DND-41 (cell line): Measurements from ENCODE around the gene LAMP1.

ENCODE experiments used
- ATAC-seq: fragments of 200-7000 bp; cut with Tn5 transposase; 3 replicates; pipeline ENCODE4 v1.9.1; 2021; ENCODE audit warnings: low read depth; ENCODE audit not compliant: insufficient read depth
- DNase-seq: peaks from one replicate; pipeline ENCODE4 v3.0.0-alpha.2; 2020
- H2AFZ ChIP-seq: 2 replicates; pipeline ENCODE4 v1.6.0; 2012; ENCODE audit warnings: low read depth, low read length
- H3K27ac ChIP-seq: 2 replicates; pipeline ENCODE4 v1.5.1; 2012; ENCODE audit warnings: low read length, inconsistent platforms
- H3K27me3 ChIP-seq: fragments of 200-600 bp; sonication (generic); 2 replicates; pipeline ENCODE4 v1.6.0; 2012; ENCODE audit warnings: low read length, mild to moderate bottlenecking, inconsistent platforms; ENCODE audit not compliant: insufficient read depth, poor library complexity
- H3K36me3 ChIP-seq: 2 replicates; pipeline ENCODE4 v1.5.1; 2012; ENCODE audit warnings: low read length, inconsistent platforms; ENCODE audit not compliant: insufficient read depth
- H3K4me1 ChIP-seq: 2 replicates; pipeline ENCODE4 v1.5.1; 2012; ENCODE audit warnings: mild to moderate bottlenecking, low read length; ENCODE audit not compliant: insufficient read depth
- H3K4me2 ChIP-seq: 2 replicates; pipeline ENCODE4 v1.6.0; 2012; ENCODE audit warnings: mild to moderate bottlenecking, moderate library complexity, low read length, inconsistent platforms; ENCODE audit not compliant: insufficient read depth
- H3K4me3 ChIP-seq, 2 experiments: fragments of 200-600 bp in 1 of 2; shearing (Covaris generic) in 1 of 2; 2 replicates each; pipeline ENCODE4 v1.5.1; 2012 to 2016; ENCODE audit warnings: inconsistent platforms in 2 of 2, low read length in 2 of 2, mild to moderate bottlenecking in 2 of 2, low read depth in 1 of 2, moderate library complexity in 1 of 2
- H3K79me2 ChIP-seq: 2 replicates; pipeline ENCODE4 v1.6.0; 2012; ENCODE audit warnings: low read length, inconsistent platforms; ENCODE audit not compliant: insufficient read depth
- H3K9ac ChIP-seq: 2 replicates; pipeline ENCODE4 v1.6.0; 2012; ENCODE audit warnings: low read depth, mild to moderate bottlenecking, inconsistent platforms, low read length, moderate library complexity
- H3K9me3 ChIP-seq: 2 replicates; pipeline ENCODE4 v1.5.1; 2012; ENCODE audit warnings: low read length, moderate library complexity, mild to moderate bottlenecking, inconsistent platforms; ENCODE audit not compliant: insufficient read depth, severe bottlenecking
- H4K20me1 ChIP-seq: 2 replicates; pipeline ENCODE4 v1.6.0; 2012; ENCODE audit warnings: low read length; ENCODE audit not compliant: insufficient read depth
- EZH2 ChIP-seq: IDR thresholded peaks from 3 replicates; pipeline ENCODE4 v1.6.1; 2012; ENCODE audit warnings: borderline replicate concordance, low read depth, mild to moderate bottlenecking, moderate library complexity, low read length, inconsistent platforms; ENCODE audit not compliant: severe bottlenecking
- TF ChIP-seq, protein P1 (sequence below): IDR thresholded peaks from 2 replicates; pipeline ENCODE4 v1.5.1; 2012; ENCODE audit warnings: borderline replicate concordance, low read length, moderate library complexity, mild to moderate bottlenecking; ENCODE audit not compliant: poor library complexity, severe bottlenecking; ENCODE audit errors: extremely low read depth

LAMP1 gene

DNA sequence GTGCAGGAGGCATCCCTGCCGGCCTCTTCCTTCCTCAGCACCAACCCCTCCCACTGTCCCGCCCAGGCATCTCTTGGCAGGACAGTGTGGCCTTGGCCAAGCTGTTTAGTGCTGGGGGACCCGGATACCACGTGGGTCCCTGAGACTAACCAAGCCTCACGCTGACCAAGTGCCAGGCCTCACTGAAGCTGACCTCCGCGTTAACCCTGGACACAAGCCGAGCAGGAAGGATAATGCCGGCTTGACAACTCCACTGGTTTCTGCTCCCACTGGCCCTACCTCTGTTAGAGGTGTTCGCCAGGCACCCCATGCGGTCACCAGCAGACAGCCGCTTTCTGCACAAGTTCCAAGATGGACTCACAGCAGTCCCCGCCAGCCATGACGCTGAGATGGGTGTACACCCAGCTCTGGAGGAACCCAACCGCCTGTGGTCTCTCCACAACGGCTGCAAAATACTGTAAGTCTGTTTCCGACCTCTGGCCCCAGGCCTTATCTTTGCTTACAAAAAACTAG lies 54.5 kb downstream of the LAMP1 start:
- no peaks in the 10 kb centered on the region for H3K27me3 ChIP-seq
- DNase-seq (no peak), ATAC-seq (no peak)
- TF ChIP-seq EZH2, result no peak
- TF ChIP-seq, protein P1, sequence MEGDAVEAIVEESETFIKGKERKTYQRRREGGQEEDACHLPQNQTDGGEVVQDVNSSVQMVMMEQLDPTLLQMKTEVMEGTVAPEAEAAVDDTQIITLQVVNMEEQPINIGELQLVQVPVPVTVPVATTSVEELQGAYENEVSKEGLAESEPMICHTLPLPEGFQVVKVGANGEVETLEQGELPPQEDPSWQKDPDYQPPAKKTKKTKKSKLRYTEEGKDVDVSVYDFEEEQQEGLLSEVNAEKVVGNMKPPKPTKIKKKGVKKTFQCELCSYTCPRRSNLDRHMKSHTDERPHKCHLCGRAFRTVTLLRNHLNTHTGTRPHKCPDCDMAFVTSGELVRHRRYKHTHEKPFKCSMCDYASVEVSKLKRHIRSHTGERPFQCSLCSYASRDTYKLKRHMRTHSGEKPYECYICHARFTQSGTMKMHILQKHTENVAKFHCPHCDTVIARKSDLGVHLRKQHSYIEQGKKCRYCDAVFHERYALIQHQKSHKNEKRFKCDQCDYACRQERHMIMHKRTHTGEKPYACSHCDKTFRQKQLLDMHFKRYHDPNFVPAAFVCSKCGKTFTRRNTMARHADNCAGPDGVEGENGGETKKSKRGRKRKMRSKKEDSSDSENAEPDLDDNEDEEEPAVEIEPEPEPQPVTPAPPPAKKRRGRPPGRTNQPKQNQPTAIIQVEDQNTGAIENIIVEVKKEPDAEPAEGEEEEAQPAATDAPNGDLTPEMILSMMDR, result no peak
- no peaks in the 10 kb centered on the region for H3K79me2 ChIP-seq
- no peak overlapping the region for H3K9ac ChIP-seq
- no peak overlapping the region for H3K4me2 ChIP-seq
- H3K9me3 ChIP-seq, result peaks cover 7% of the 10 kb centered on the region
- no peak overlapping the region for H3K4me3 ChIP-seq
- H3K4me1 ChIP-seq, result no peaks in the 10 kb centered on the region
- no peak overlapping the region for H3K27ac ChIP-seq
- no peak overlapping the region for H2AFZ ChIP-seq
- no peaks in the 10 kb centered on the region for H3K36me3 ChIP-seq
- H4K20me1 ChIP-seq, result no peaks in the 10 kb centered on the region

DNA sequence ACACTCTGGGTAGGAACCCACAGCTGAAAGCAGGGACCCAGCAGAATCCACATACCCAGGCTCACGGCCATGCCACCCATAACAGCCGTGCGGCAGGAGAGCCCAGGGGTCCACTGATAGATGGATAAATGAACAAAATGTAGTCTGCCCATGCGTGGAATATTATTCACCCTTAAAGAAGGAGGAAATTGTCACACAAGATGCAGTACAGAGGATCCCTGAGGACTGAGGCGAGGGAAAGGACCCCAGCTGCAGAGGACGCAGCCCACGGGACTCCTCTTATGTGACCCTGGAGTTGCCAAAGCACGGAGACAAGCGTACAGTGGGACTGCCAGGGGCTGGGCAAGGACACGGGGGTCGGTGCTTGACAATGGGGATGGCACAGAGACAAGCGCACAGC lies 56.2 kb downstream of the LAMP1 start:
- H3K36me3 ChIP-seq, result no peaks in the 10 kb centered on the region
- ATAC-seq, result no peak

DNA sequence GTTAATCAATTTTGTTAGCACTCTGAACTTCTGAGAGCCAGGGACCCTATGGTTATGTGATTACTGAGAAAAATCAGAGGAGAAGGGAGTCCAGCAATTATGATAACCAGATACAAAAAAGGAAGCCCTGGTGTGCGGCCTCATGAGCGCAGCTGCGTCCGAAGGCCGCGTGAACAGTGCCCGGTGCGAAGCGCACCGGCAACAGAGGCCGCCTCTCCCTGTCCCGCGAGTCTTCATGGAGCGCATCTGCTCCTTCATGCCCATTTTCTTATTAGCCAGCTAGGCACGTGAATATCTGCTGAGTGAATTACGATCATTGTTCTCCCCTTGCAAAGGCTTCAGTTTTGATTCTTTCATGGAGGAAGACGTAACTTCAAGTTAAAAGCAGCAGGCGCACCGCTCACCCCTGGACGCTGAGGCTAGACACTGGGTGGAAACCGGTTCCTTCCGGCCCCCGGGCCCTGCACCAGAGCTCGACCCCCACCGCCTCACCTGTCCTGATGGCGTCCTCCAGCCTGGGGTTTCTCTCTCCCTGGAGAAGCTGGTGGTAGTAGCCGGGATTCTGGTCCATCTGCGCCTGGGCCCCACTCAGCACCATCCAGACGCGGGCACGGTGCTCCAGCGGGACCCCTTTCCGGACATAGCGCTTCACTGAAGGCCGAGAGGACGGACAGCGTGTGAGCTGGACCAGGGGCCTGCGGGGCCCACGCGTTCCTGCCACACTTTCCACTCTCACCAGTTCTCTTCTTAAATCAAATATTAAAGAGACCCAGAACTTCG lies 58.0 kb downstream of the LAMP1 start:
- H3K9me3 ChIP-seq, result no peaks in the 10 kb centered on the region
- no peaks in the 10 kb centered on the region for H3K36me3 ChIP-seq
- H3K9ac ChIP-seq, result no peak overlapping the region
- H3K4me3 ChIP-seq, result no peak overlapping the region
- no peak overlapping the region for H3K4me2 ChIP-seq
- no peaks in the 10 kb centered on the region for H3K4me1 ChIP-seq
- H3K27ac ChIP-seq, result no peak overlapping the region
- no peak for TF ChIP-seq EZH2
- TF ChIP-seq, protein P1, result no peak
- no peaks in the 10 kb centered on the region for H4K20me1 ChIP-seq
- H3K79me2 ChIP-seq, result no peaks in the 10 kb centered on the region
- peaks cover 7% of the 10 kb centered on the region for H3K27me3 ChIP-seq
- DNase-seq (no peak), ATAC-seq (no peak)
- no peak overlapping the region for H2AFZ ChIP-seq

More for the DNA sequence above, 56.2 kb downstream of the LAMP1 start:
- DNase-seq, result no peak
- peaks cover 3% of the 10 kb centered on the region for H3K9me3 ChIP-seq
- no peaks in the 10 kb centered on the region for H3K79me2 ChIP-seq
- TF ChIP-seq, protein P1, result no peak
- TF ChIP-seq EZH2, result no peak
- no peak overlapping the region for H3K4me3 ChIP-seq
- H3K27me3 ChIP-seq, result no peaks in the 10 kb centered on the region
- no peaks in the 10 kb centered on the region for H4K20me1 ChIP-seq
- H3K4me1 ChIP-seq, result no peaks in the 10 kb centered on the region
- no peak overlapping the region for H2AFZ ChIP-seq
- no peak overlapping the region for H3K4me2 ChIP-seq
- no peak overlapping the region for H3K27ac ChIP-seq
- H3K9ac ChIP-seq, result no peak overlapping the region
